ENCODE data around the gene NR1D2.

DNA sequence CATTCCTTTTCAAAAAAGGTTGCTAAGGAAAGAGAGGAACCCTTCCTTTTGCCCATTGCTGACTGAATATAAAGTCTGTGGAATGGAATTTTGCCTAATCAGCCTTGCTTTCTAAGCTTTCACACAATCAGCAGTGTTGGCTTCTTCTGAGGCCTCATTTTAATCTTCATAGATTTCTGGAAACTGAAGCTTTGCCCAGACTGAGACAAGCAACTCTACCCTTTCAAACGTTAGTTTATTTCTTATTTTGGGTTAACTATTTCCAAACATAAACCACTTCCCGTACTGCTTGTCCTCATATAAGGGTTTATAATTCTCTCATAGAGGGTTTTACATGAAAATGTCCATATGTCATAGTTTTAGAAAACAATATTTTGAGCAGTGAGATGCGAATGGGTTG lies 82.9 kb downstream of the NR1D2 start:
- no peak for TF ChIP-seq SIN3A (IDR thresholded peaks at IDR 0.05; ENCODE audit: borderline replicate concordance, insufficient read depth, low read depth, low read length)
- TF ChIP-seq, protein P1, sequence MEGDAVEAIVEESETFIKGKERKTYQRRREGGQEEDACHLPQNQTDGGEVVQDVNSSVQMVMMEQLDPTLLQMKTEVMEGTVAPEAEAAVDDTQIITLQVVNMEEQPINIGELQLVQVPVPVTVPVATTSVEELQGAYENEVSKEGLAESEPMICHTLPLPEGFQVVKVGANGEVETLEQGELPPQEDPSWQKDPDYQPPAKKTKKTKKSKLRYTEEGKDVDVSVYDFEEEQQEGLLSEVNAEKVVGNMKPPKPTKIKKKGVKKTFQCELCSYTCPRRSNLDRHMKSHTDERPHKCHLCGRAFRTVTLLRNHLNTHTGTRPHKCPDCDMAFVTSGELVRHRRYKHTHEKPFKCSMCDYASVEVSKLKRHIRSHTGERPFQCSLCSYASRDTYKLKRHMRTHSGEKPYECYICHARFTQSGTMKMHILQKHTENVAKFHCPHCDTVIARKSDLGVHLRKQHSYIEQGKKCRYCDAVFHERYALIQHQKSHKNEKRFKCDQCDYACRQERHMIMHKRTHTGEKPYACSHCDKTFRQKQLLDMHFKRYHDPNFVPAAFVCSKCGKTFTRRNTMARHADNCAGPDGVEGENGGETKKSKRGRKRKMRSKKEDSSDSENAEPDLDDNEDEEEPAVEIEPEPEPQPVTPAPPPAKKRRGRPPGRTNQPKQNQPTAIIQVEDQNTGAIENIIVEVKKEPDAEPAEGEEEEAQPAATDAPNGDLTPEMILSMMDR (IDR thresholded peaks at IDR 0.05) = no peak
